Activated CD8-positive, alpha-beta memory T cell treated with anti-CD3 and anti-CD28 coated beads, Interleukin-2, amount 50 U/mL, for 4 hours (primary cell): ENCODE results near the gene EMILIN3.
"Not testable (repeated sequence)": the region's sequence is repeated elsewhere in the genome, so short reads cannot be mapped to it uniquely, and the experiment has no call there.

Source experiments
- DNase-seq: peaks from one replicate; pipeline ENCODE4 v3.0.0-alpha.2; 2020

EMILIN3 gene

GRCh38 chr20:41316602-41317545, 49.7 kb downstream of the EMILIN3 start:
- DNase-seq = peak; percentile 83

DNA sequence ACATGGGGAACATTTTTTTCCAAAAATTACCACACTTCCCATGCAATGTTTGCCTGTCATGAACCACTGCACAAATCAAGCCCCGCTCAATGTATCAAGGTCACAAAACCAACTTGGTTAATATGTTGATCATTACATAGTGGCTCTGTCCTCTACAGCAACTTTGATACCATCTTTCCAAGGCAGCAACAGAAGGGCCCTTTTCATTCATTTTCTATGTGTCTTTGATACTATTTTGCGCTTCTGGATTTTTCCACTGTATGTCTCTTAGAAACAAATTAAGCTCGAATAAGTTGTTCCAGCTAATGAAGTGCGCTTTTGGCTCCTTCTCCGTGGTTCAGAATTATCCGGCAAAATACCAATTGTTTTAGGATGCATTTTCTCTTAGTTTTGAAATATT, 50.6 kb downstream of the EMILIN3 start:
- no peak for DNase-seq

GRCh38 chr20:41314386-41314785, 52.2 kb downstream of the EMILIN3 start:
- DNase-seq = no peak

- not testable (repeated sequence) for DNase-seq
Measured at GRCh38 chr20:41312009-41312408, 54.6 kb downstream of the EMILIN3 start.
